CD4-positive, CD25-positive, alpha-beta regulatory T cell (primary cell): ENCODE data around the gene STAT3. TPM values are rescaled to one million over a fixed set of nuclear protein-coding genes. Genes with fewer than 3 reads are reported as not detected.

Experiments
- ATAC-seq, 2 donors: fragments of 150-1000 bp; cut with Tn5 transposase; one replicate each; pipeline ENCODE4 v1.10.0; 2021; ENCODE audit warnings: low read depth in 2 of 2, moderate number of reproducible peaks in 2 of 2, moderate library complexity in 1 of 2
- DNase-seq, 3 donors: peaks; one replicate each; pipeline versions ENCODE4 v3.0.0 to v3.0.0-alpha.2; 2012 to 2022; ENCODE audit warnings: mixed read lengths in 1 of 3
- H3K27ac ChIP-seq: one replicate; pipeline ENCODE4 v1.7.0; 2013; ENCODE audit warnings: mild to moderate bottlenecking, low read length; ENCODE audit not compliant: insufficient read depth, poor library complexity, severe bottlenecking
- H3K27me3 ChIP-seq: one replicate; pipeline ENCODE4 v1.7.0; 2013; ENCODE audit warnings: low read length; ENCODE audit not compliant: control insufficient read depth, insufficient read depth
- H3K36me3 ChIP-seq: one replicate; pipeline ENCODE4 v1.7.0; 2013; ENCODE audit warnings: mild to moderate bottlenecking, low read length, moderate library complexity; ENCODE audit not compliant: control insufficient read depth, insufficient read depth
- H3K4me1 ChIP-seq: 2 replicates; pipeline ENCODE4 v1.7.0; 2013; ENCODE audit warnings: mild to moderate bottlenecking, low read length; ENCODE audit not compliant: insufficient read depth, control insufficient read depth, poor library complexity, severe bottlenecking
- H3K4me3 ChIP-seq: one replicate; pipeline ENCODE4 v1.7.0; 2013; ENCODE audit warnings: low read depth, mild to moderate bottlenecking, low read length, moderate library complexity
- H3K9me3 ChIP-seq, 2 experiments: 1 replicate in 1 of 2; 2 replicates in 1 of 2; pipeline ENCODE4 v1.7.0; 2013; ENCODE audit warnings: low read length in 2 of 2, mild to moderate bottlenecking in 1 of 2, moderate library complexity in 1 of 2; ENCODE audit not compliant: control insufficient read depth in 2 of 2
- H3K27ac Mint-ChIP-seq, 3 donors: one replicate each; pipeline ENCODE4 v1.8.0; 2020 to 2022; ENCODE audit warnings: mild to moderate bottlenecking in 3 of 3, mixed read lengths in 3 of 3, moderate library complexity in 2 of 3
- H3K27me3 Mint-ChIP-seq: one replicate; pipeline ENCODE4 v1.8.0; 2022; ENCODE audit warnings: mild to moderate bottlenecking, mixed read lengths
- H3K36me3 Mint-ChIP-seq: one replicate; pipeline ENCODE4 v1.8.0; 2020; ENCODE audit warnings: mixed read lengths
- H3K4me1 Mint-ChIP-seq, 4 donors: one replicate each; pipeline ENCODE4 v1.8.0; 2020 to 2022; ENCODE audit warnings: mixed read lengths in 4 of 4, mild to moderate bottlenecking in 1 of 4
- H3K4me3 Mint-ChIP-seq, 4 donors: one replicate each; pipeline ENCODE4 v1.8.0; 2020 to 2022; ENCODE audit warnings: mild to moderate bottlenecking in 4 of 4, mixed read lengths in 4 of 4, moderate library complexity in 3 of 4
- H3K9me3 Mint-ChIP-seq, 7 donors: one replicate each; pipeline ENCODE4 v1.8.0; 2020 to 2022; ENCODE audit warnings: mixed read lengths in 7 of 7, mild to moderate bottlenecking in 3 of 7, moderate library complexity in 2 of 7
- polyA plus RNA-seq, 4 donors: library from polyadenylated mRNA; unstranded; fragments of 300-500 nt; fragmentation: Illumina TruSeq; gene quantifications; one replicate each; pipeline ENCODE4 v1.2.3, GENCODE V29; 2021
- total RNA-seq: library from RNA; stranded (reverse); gene quantifications from one replicate; pipeline ENCODE4 v1.2.3, GENCODE V29; 2022

Gene STAT3
- total and polyA plus RNA-seq, 5 donors from 2014 or later: 100 to 262 (median 122) TPM

GRCh38 chr17:42282478-42283080 lies 105.7 kb downstream of the STAT3 start:
- Histone ChIP-seq H3K36me3 (no peaks in the 10 kb centered on the region), H3K9me3 (no peaks in the 10 kb centered on the region), H3K4me1 (peaks cover 17% of the 10 kb centered on the region), H3K27me3 (no peaks in the 10 kb centered on the region), H3K4me3 (no peak overlapping the region), H3K27ac (no peak overlapping the region)
- ATAC-seq (no peak), DNase-seq (no peak)
- H3K4me1 Mint-ChIP-seq: peaks cover 4 to 37% (median 23%) of the 10 kb centered on the region in 4 donors
- no peaks in the 10 kb centered on the region for H3K27me3 Mint-ChIP-seq
- H3K9me3 Mint-ChIP-seq: no peaks in the 10 kb centered on the region
- peak overlapping the region in 2 of 4 donors; percentile 39 to 58 for H3K4me3 Mint-ChIP-seq
- H3K36me3 Mint-ChIP-seq: no peaks in the 10 kb centered on the region
- H3K27ac Mint-ChIP-seq: peak overlapping the region in 2 of 3 donors; percentile 26 to 83

- Histone ChIP-seq H3K27me3 (no peaks in the 10 kb centered on the region), H3K9me3 (no peaks in the 10 kb centered on the region), H3K4me1 (peaks cover 13% of the 10 kb centered on the region), H3K36me3 (no peaks in the 10 kb centered on the region), H3K4me3 (no peak overlapping the region), H3K27ac (no peak overlapping the region)
- Mint-ChIP-seq H3K4me3 (peak overlapping the region in 1 of 4 donors; percentile 80), H3K9me3 (no peaks in the 10 kb centered on the region), H3K27ac (peak overlapping the region in 1 of 3 donors; percentile 75), H3K27me3 (no peaks in the 10 kb centered on the region), H3K4me1 (peaks cover 4 to 34% (median 18%) of the 10 kb centered on the region in 4 donors), H3K36me3 (no peaks in the 10 kb centered on the region)
- ATAC-seq (peak in 1 of 2 donors; percentile 23), DNase-seq (no peak)
These were observed 106.6 kb downstream of the STAT3 start for GRCh38 chr17:42281571-42282096.

GRCh38 chr17:42279776-42280630 lies 108.2 kb downstream of the STAT3 start:
- Histone ChIP-seq H3K9me3 (no peaks in the 10 kb centered on the region), H3K4me3 (no peak overlapping the region), H3K27ac (no peak overlapping the region), H3K36me3 (no peaks in the 10 kb centered on the region), H3K27me3 (no peaks in the 10 kb centered on the region), H3K4me1 (peaks cover 9% of the 10 kb centered on the region)
- no peaks in the 10 kb centered on the region for H3K9me3 Mint-ChIP-seq
- no peaks in the 10 kb centered on the region for H3K27me3 Mint-ChIP-seq
- H3K4me1 Mint-ChIP-seq: peaks cover 4 to 18% (median 14%) of the 10 kb centered on the region in 4 donors
- H3K4me3 Mint-ChIP-seq: peak overlapping the region in 2 of 4 donors; percentile 46 to 84
- ATAC-seq (no peak), DNase-seq (no peak)
- no peaks in the 10 kb centered on the region for H3K36me3 Mint-ChIP-seq
- peak overlapping the region; percentile 17 to 79 (median 25) for H3K27ac Mint-ChIP-seq

- Histone ChIP-seq H3K4me3 (peak overlapping the region; percentile 44), H3K36me3 (no peaks in the 10 kb centered on the region), H3K4me1 (peaks cover 36% of the 10 kb centered on the region), H3K27ac (peak overlapping the region; percentile 61), H3K27me3 (no peaks in the 10 kb centered on the region), H3K9me3 (no peaks in the 10 kb centered on the region)
- ATAC-seq (no peak), DNase-seq (no peak)
- Mint-ChIP-seq H3K36me3 (no peaks in the 10 kb centered on the region), H3K4me3 (peak overlapping the region; percentile 82 to 94 (median 87)), H3K27ac (peak overlapping the region; percentile 82 to 94 (median 89)), H3K27me3 (no peaks in the 10 kb centered on the region), H3K4me1 (peaks cover 10 to 41% (median 28%) of the 10 kb centered on the region in 4 donors), H3K9me3 (no peaks in the 10 kb centered on the region)
These were observed 110.9 kb downstream of the STAT3 start for GRCh38 chr17:42277342-42277712.

- peak overlapping the region; percentile 82 to 94 (median 89) for H3K27ac Mint-ChIP-seq
- H3K4me3 Mint-ChIP-seq: peak overlapping the region; percentile 82 to 94 (median 87)
- H3K9me3 ChIP-seq: no peaks in the 10 kb centered on the region
- H3K4me3 ChIP-seq: peak overlapping the region; percentile 44
- DNase-seq (peak in 1 of 3 donors; percentile 29), ATAC-seq (no peak)
- H3K36me3 ChIP-seq: no peaks in the 10 kb centered on the region
- no peaks in the 10 kb centered on the region for H3K27me3 Mint-ChIP-seq
- peaks cover 41% of the 10 kb centered on the region for H3K4me1 ChIP-seq
- peak overlapping the region; percentile 61 for H3K27ac ChIP-seq
- no peaks in the 10 kb centered on the region for H3K27me3 ChIP-seq
- H3K36me3 Mint-ChIP-seq: no peaks in the 10 kb centered on the region
- no peaks in the 10 kb centered on the region for H3K9me3 Mint-ChIP-seq
- peaks cover 12 to 47% (median 32%) of the 10 kb centered on the region in 4 donors for H3K4me1 Mint-ChIP-seq
These were observed 111.5 kb downstream of the STAT3 start for GRCh38 chr17:42276609-42277341.

- Histone ChIP-seq H3K27ac (peak within 1 kb of the TSS; percentile 89), H3K27me3 (no peaks in the 10 kb centered on the region), H3K9me3 (no peaks in the 10 kb centered on the region), H3K36me3 (no peaks in the 10 kb centered on the region), H3K4me1 (peaks cover 46% of the 10 kb centered on the region), H3K4me3 (peak within 1 kb of the TSS; percentile 99)
- Mint-ChIP-seq H3K27ac (peak within 1 kb of the TSS; percentile 96 to 97 (median 97)), H3K4me1 (peaks cover 16 to 52% (median 37%) of the 10 kb centered on the region in 4 donors), H3K27me3 (no peaks in the 10 kb centered on the region), H3K36me3 (no peaks in the 10 kb centered on the region), H3K9me3 (no peaks in the 10 kb centered on the region), H3K4me3 (peak within 1 kb of the TSS; percentile 96 to 99 (median 96))
- ATAC-seq: peak; percentile 69 to 73
- DNase-seq: peak; percentile 53 to 82 (median 75)
These were observed 112.0 kb downstream of the STAT3 start, which contains the start of gene STAT5B for GRCh38 chr17:42276359-42276608. TSS of gene STAT5B (minus strand) at chr17:42276391. CDS start at chr17:42232127, 44,264 bp downstream.
